Mesothelial cell of epicardium (in vitro differentiated cells): ENCODE measurements around the gene HNRNPDL. TPM values are rescaled to one million over a fixed set of nuclear protein-coding genes. Genes with fewer than 3 reads are reported as not detected.
"Not testable (repeated sequence)": the region's sequence is repeated elsewhere in the genome, so short reads cannot be mapped to it uniquely, and the experiment has no call there.

Source experiments
- DNase-seq, 2 experiments: peaks; one replicate each; pipeline ENCODE4 v3.0.0; 2021; ENCODE audit warnings: low spot score in 2 of 2; ENCODE audit not compliant: unreplicated experiment in 2 of 2
- H3K27ac Mint-ChIP-seq: 2 replicates; pipeline ENCODE4 v1.8.0; 2021; ENCODE audit warnings: mixed read lengths
- H3K27me3 Mint-ChIP-seq: 2 replicates; pipeline ENCODE4 v1.8.0; 2021; ENCODE audit warnings: low read depth, mixed read lengths
- H3K36me3 Mint-ChIP-seq: 2 replicates; pipeline ENCODE4 v1.8.0; 2021; ENCODE audit warnings: mixed read lengths
- H3K4me1 Mint-ChIP-seq: 2 replicates; pipeline ENCODE4 v1.8.0; 2021; ENCODE audit warnings: mixed read lengths
- H3K4me3 Mint-ChIP-seq: 2 replicates; pipeline ENCODE4 v1.8.0; 2021; ENCODE audit warnings: mild to moderate bottlenecking, moderate library complexity, mixed read lengths
- H3K9me3 Mint-ChIP-seq: 2 replicates; pipeline ENCODE4 v1.8.0; 2021; ENCODE audit warnings: mixed read lengths
- CTCF ChIP-seq: fragments of 200-600 bp; sonication (generic); IDR thresholded peaks from one replicate; pipeline ENCODE4 v1.5.0; 2021; ENCODE audit warnings: antibody characterized with exemption; ENCODE audit not compliant: unreplicated experiment
- total RNA-seq: library from RNA; stranded (reverse); gene quantifications from 3 replicates; pipeline ENCODE4 v1.2.1, GENCODE V29; 2021

HNRNPDL gene
- total RNA-seq, result 467 to 470 TPM (median 467 TPM) in 3 replicates

- Mint-ChIP-seq H3K36me3 (peaks cover 37% of the 10 kb centered on the region), H3K4me3 (peak within 1 kb of the TSS; percentile 100), H3K9me3 (no peaks in the 10 kb centered on the region), H3K4me1 (peaks cover 44% of the 10 kb centered on the region), H3K27me3 (no peaks in the 10 kb centered on the region), H3K27ac (peak within 1 kb of the TSS; percentile 100)
- DNase-seq, result peak; percentile 95
- TF ChIP-seq CTCF, result no peak
These were observed at the start of gene HNRNPDL, which contains the start of gene ENOPH1 for GRCh38 chr4:82430193-82430963. HNRNPDL (minus strand) TSS chr4:82430462; CDS start chr4:82429690, 772 bp downstream. ENOPH1 (plus strand) TSS chr4:82430590; CDS start chr4:82430830, 240 bp downstream.

- Mint-ChIP-seq H3K4me3 (no peak overlapping the region), H3K9me3 (peaks cover 5% of the 10 kb centered on the region), H3K27ac (no peak overlapping the region), H3K36me3 (no peaks in the 10 kb centered on the region), H3K4me1 (no peaks in the 10 kb centered on the region), H3K27me3 (no peaks in the 10 kb centered on the region)
- DNase-seq, result no peak
- TF ChIP-seq CTCF, result no peak
These were observed 49.3 kb upstream of the HNRNPDL start for GRCh38 chr4:82479562-82479961.

- not testable (repeated sequence) for DNase-seq, H3K27me3 Mint-ChIP-seq
These were observed 47.2 kb upstream of the HNRNPDL start for GRCh38 chr4:82477469-82477868.

GRCh38 chr4:82475931-82476330 lies 45.7 kb upstream of the HNRNPDL start:
- H3K36me3 Mint-ChIP-seq, H3K4me1 Mint-ChIP-seq, H3K4me3 Mint-ChIP-seq, H3K27ac Mint-ChIP-seq, H3K27me3 Mint-ChIP-seq, H3K9me3 Mint-ChIP-seq, DNase-seq: not testable (repeated sequence)

More at GRCh38 chr4:82477469-82477868, 47.2 kb upstream of the HNRNPDL start:
- not testable (repeated sequence) for H3K9me3 Mint-ChIP-seq, H3K27ac Mint-ChIP-seq, H3K36me3 Mint-ChIP-seq, H3K4me1 Mint-ChIP-seq, H3K4me3 Mint-ChIP-seq

- peaks cover 5% of the 10 kb centered on the region for H3K9me3 Mint-ChIP-seq
- no peaks in the 10 kb centered on the region for H3K36me3 Mint-ChIP-seq
- no peak overlapping the region for H3K27ac Mint-ChIP-seq
- no peak for TF ChIP-seq CTCF
- no peak overlapping the region for H3K4me3 Mint-ChIP-seq
- no peaks in the 10 kb centered on the region for H3K27me3 Mint-ChIP-seq
- DNase-seq, result no peak
- H3K4me1 Mint-ChIP-seq, result no peaks in the 10 kb centered on the region
These were observed 43.4 kb upstream of the HNRNPDL start for GRCh38 chr4:82473621-82474164.

- H3K4me1 Mint-ChIP-seq, H3K4me3 Mint-ChIP-seq, H3K36me3 Mint-ChIP-seq, H3K27ac Mint-ChIP-seq, DNase-seq, H3K9me3 Mint-ChIP-seq, H3K27me3 Mint-ChIP-seq: not testable (repeated sequence)
These were observed 42.8 kb upstream of the HNRNPDL start for GRCh38 chr4:82473080-82473479.

GRCh38 chr4:82469791-82470345 lies 39.6 kb upstream of the HNRNPDL start:
- Mint-ChIP-seq H3K36me3 (peaks cover 9% of the 10 kb centered on the region), H3K27ac (no peak overlapping the region), H3K4me1 (no peaks in the 10 kb centered on the region), H3K27me3 (no peaks in the 10 kb centered on the region), H3K9me3 (peaks cover 5% of the 10 kb centered on the region), H3K4me3 (no peak overlapping the region)
- no peak for DNase-seq
- no peak for TF ChIP-seq CTCF
